RPMI8226 (cell line): ENCODE data around the gene TXN2.
"Not testable (repeated sequence)": the region's sequence is repeated elsewhere in the genome, so short reads cannot be mapped to it uniquely, and the experiment has no call there.

Source experiments
- DNase-seq: peaks from one replicate; pipeline ENCODE4 v3.0.0-alpha.2; 2015

Gene TXN2

GRCh38 chr22:36454916-36455570 is 26.4 kb downstream of the TXN2 start:
- peak; percentile 98 for DNase-seq

- no peak for DNase-seq
These were observed 27.5 kb downstream of the TXN2 start for GRCh38 chr22:36453855-36454378.

GRCh38 chr22:36452978-36453607 is 28.3 kb downstream of the TXN2 start:
- DNase-seq: peak; percentile 44

GRCh38 chr22:36452250-36452977 is 29.0 kb downstream of the TXN2 start:
- peak; percentile 28 for DNase-seq

GRCh38 chr22:36450923-36451322 is 30.5 kb downstream of the TXN2 start:
- not testable (repeated sequence) for DNase-seq

- no peak for DNase-seq
These were observed 31.8 kb downstream of the TXN2 start for GRCh38 chr22:36449596-36450175.

GRCh38 chr22:36447632-36448031 is 33.8 kb downstream of the TXN2 start:
- DNase-seq: no peak

GRCh38 chr22:36445158-36445668 is 36.2 kb downstream of the TXN2 start:
- peak; percentile 35 for DNase-seq

GRCh38 chr22:36443198-36443770 is 38.2 kb downstream of the TXN2 start:
- DNase-seq: peak; percentile 32

- no peak for DNase-seq
These were observed 38.8 kb downstream of the TXN2 start for GRCh38 chr22:36442506-36443197.

- no peak for DNase-seq
These were observed 40.9 kb downstream of the TXN2 start for GRCh38 chr22:36440429-36441002.

- DNase-seq: no peak
These were observed 41.8 kb downstream of the TXN2 start for GRCh38 chr22:36439481-36440271.

- DNase-seq: peak; percentile 80
These were observed 45.7 kb downstream of the TXN2 start for GRCh38 chr22:36435516-36436415.

GRCh38 chr22:36433318-36434231 is 47.9 kb downstream of the TXN2 start:
- DNase-seq: peak; percentile 28

GRCh38 chr22:36432592-36433317 is 48.7 kb downstream of the TXN2 start:
- no peak for DNase-seq

GRCh38 chr22:36431977-36432376 is 49.5 kb downstream of the TXN2 start:
- no peak for DNase-seq

- no peak for DNase-seq
These were observed 50.6 kb downstream of the TXN2 start for GRCh38 chr22:36430863-36431262.

GRCh38 chr22:36427952-36428351 is 53.5 kb downstream of the TXN2 start:
- DNase-seq: not testable (repeated sequence)
